GM21360 (cell line): Measurements from ENCODE around the gene COG6.

ENCODE experiments used
- ATAC-seq: cut with Tn5 transposase; IDR thresholded peaks from one replicate; pipeline ENCODE4 v1.9.1; 2021; ENCODE audit warnings: mild to moderate bottlenecking, moderate library complexity; ENCODE audit not compliant: unreplicated experiment

Gene COG6

GRCh38 chr13:39676315-39676876, 20.9 kb downstream of the COG6 start:
- no peak for ATAC-seq

- ATAC-seq, result peak; percentile 55
Observed at GRCh38 chr13:39682310-39682709, 26.8 kb downstream of the COG6 start.

DNA sequence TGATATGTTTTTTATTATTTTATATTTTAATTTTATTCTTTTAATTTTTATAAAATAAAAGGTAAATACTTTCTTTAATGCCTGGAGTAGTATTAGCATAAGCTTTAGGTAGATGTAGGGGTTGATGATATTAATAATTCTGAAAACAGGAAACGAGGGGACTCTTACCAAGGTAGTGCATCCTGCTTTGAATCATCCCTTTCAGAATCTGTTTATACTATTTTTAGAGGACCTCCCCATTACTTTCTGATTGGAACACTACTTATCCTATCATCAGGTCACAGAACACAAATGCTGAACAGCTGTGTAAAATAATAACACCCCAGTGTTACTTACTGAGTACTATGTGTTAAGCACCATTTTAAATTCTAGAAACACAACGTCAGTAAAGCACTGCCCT, 27.3 kb downstream of the COG6 start:
- ATAC-seq, result peak; percentile 68

- no peak for ATAC-seq
Observed at GRCh38 chr13:39684531-39685137, 29.2 kb downstream of the COG6 start.

GRCh38 chr13:39685652-39686051, 30.2 kb downstream of the COG6 start:
- ATAC-seq, result no peak

GRCh38 chr13:39688278-39688677, 32.8 kb downstream of the COG6 start:
- no peak for ATAC-seq

DNA sequence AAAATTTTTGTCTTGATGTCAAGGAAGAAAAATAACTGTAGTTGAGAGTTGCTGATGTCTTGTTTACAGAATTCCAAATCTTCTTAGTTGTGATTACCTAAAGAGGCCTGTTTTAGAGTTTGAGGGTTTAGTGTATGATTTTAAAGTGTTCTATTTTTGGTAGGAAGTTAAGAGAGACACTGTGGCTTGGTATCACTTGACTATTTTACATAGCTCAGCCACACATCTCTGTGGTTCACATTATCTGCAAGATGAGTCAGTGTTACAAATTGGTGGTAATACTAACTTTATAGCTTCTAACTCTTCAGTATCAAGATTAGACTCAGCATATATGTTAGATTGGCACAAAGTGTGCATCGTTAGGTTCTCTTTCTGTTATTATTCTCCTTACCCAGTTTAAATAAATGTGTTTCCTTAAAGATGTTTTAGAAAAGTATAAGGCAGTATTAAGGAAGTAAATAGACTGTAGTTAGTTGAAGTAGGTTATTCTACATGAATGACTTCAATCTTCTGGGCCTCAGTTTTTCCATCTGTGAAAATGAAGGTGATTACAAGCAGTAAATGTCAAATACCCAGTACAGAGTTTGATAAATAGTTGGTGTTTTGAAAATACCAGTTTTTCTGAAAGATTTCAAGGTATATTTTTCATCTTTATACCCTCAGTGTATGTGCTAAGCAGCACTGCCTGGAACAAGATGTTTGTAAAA, 33.4 kb downstream of the COG6 start:
- ATAC-seq, result peak; percentile 88

DNA sequence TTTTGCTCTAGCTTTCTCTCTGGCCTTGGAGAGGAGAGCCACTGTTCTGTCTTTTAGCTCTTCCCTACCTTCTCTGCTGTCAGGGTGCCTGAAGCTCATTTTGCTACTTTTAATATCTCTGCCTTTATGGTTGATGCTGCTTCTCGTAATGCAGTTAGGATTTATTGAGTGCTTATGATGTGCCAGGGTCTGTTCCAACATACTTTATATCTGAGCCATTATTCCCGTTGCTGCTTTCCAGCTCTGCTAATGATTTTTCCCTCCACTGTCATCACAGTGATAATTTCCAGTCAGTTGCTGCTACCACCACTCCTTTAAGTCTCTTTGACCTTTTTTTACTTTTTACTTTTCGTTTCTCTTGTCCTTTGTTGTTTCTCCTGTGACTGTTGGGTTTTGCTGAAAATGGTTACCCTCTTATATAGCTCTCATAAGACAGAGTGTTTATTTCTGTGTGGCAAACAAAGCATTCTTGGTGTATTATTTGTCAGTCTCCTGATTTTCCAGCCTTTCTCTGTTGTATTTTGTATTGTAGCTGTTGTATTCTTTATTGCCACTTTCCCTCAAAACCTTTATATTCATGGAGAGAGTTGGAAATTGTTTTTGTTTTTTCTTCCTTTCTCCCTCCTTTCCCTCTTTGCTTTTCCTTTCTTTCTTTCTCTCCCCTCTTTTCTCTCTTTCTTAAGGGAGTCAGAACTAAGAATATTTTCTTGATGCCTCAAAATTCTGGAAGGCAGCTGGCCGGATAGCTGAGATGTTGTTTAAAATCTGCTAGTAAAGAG, 37.4 kb downstream of the COG6 start:
- ATAC-seq, result no peak

DNA sequence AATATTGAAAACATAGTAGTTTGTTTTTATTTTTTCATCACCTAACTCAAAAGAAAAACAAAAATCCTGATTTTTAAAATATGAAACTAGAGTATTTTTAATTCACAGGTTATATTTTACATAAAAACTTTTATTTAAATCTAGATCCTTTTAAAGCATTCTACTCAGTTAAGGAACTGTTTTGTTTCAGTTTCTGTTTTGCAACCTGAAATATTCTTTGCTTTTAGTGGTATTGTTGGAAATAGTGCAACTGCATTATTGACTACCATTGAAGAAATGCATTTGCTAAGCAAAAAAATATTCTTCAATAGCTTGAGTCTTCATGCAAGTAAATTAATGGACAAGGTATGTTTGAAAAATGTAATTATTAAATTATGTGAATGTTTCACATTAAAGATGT, 43.8 kb downstream of the COG6 start:
- no peak for ATAC-seq

DNA sequence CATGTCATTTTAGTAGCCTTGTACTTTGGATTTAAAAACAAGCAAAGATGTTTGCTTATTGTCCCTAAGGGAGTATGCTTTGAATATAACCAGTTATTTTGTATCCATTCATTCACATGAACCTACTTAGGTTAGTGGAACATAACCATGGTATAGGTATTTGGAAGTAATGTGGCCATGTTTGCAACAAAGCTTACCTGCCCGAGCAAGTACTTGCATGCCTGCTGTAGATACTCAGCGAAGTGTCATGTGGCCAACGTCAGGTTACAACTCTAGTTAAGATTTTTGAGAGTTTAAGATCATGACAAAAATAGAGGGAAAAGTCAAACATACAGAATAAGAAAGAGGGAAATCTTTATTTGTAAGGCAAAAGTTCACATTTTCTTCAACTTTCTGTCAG, 57.2 kb downstream of the COG6 start:
- no peak for ATAC-seq

DNA sequence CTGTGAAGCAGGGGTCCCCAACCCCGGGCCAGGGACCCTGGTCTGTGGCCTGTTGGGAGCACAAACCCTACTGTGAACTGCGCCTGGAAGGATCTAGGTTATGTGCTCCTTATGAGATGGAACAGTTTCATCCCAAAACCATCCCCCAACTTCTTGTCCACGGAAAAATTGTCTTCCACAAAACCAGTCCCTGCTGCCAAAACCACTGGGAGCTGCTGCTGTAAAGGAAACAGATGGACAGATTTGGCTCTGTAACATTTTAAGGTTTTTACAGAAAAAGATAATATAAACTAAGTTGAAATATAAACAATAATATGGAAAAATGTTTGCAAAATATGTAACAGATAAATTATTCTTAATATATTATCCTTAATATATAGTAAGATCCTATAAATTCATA, 73.7 kb downstream of the COG6 start:
- ATAC-seq, result no peak

GRCh38 chr13:39734952-39735351, 79.5 kb downstream of the COG6 start:
- no peak for ATAC-seq

DNA sequence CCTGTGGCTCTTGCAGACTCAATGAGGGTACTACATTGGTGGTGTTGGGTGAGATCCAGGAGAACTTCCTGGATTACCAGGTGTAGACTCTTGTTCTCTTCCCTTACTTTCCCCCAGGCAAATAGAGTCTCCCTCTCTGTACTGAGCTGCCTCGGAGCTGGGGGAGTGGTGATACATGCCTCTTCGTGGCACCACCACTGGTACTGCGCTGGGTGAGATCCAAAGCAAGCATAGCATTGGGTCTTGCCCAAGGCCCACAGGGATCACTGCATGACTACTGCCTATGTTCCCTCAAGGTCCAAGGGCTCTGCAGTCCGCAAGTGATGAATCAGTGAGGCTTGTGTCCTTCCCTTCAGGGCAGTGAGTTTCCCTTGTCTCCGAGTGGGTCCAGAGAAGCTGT, 81.6 kb downstream of the COG6 start:
- ATAC-seq, result no peak

- ATAC-seq, result no peak
Observed at GRCh38 chr13:39740761-39741160, 85.3 kb downstream of the COG6 start.

GRCh38 chr13:39748961-39749360, 93.5 kb downstream of the COG6 start:
- ATAC-seq, result no peak

DNA sequence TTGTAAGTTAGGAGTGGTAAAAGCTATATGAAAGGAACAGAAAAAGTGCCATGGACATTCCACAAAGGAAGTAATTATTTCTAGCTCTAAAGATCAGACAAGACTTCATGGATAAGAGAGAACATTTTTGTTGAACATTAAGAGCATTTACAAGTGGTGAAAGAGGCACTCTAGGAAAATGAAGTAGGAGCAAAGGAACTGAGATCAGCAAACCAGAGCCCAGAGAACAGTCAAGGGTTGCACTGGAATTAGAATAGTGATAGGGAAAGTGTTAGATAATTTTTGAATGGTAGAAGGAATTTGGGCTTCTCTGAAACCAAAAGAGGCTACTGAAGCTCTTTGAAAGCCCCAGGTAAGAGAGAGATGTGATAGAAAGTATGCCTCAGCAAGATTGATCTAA, 94.1 kb downstream of the COG6 start:
- ATAC-seq, result no peak

DNA sequence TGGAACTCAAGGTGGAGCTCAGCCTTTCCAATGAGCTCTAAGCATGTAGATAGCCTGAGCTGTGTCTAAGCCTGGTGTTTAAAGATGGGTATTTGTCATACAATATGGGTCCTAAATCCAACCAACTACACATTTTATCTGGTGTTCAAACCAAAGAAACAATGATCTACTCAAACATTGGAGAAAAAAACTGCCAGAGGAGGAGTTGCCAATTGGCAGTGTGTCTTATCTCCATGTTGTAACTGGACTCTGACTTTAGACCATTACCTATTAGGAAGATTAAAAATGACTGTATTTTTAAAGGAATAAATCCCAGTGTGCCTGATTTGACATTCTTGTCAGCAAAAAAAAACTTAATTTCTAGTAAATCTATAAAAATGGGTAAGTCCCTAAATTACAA, 96.3 kb downstream of the COG6 start:
- ATAC-seq, result no peak

DNA sequence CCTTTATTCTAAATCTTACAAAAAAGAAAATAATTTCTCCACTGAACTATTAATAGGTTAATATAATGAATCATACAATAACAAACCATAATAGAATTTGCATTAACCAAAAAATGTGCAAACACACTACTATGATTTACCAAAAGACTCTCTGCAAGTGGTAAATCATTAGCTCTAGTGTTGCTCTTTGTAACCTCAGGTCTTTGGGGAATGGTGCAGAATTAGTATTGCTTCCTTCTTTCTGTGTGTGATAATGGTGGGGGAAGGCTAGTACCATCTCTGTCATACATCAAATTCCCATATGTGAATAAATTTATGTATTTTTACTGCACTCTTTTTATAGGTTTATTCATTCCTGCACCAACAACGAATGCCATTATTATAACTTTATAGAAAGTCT, 105.1 kb downstream of the COG6 start:
- no peak for ATAC-seq

- no peak for ATAC-seq
Observed at GRCh38 chr13:39765801-39766463, 110.5 kb downstream of the COG6 start.

GRCh38 chr13:39766464-39767158, 111.1 kb downstream of the COG6 start:
- no peak for ATAC-seq
